BE2C (cell line): Measurements from ENCODE around the gene PSD4.

Source experiments
- DNase-seq: peaks from one replicate; pipeline ENCODE4 v3.0.0-alpha.2; 2020
- H3K27me3 ChIP-seq: fragments of 250-450 bp; sonication (Bioruptor Pico); 2 replicates; pipeline ENCODE4 v1.5.1; 2020; ENCODE audit warnings: mild to moderate bottlenecking
- H3K36me3 ChIP-seq: fragments of 250-450 bp; sonication (Bioruptor Pico); 2 replicates; pipeline ENCODE4 v1.5.1; 2020; ENCODE audit warnings: mild to moderate bottlenecking
- H3K4me1 ChIP-seq: fragments of 250-450 bp; sonication (Bioruptor Pico); 2 replicates; pipeline ENCODE4 v1.5.1; 2020
- H3K4me3 ChIP-seq: 2 replicates; pipeline ENCODE4 v1.5.1; 2011; ENCODE audit warnings: low read depth, low read length
- H3K9me3 ChIP-seq: fragments of 250-450 bp; sonication (Bioruptor Pico); 2 replicates; pipeline ENCODE4 v1.5.1; 2020
- CTCF ChIP-seq: IDR thresholded peaks from 2 replicates; pipeline ENCODE4 v1.5.1; 2012; ENCODE audit warnings: mild to moderate bottlenecking, low read depth, low read length

Gene PSD4

GRCh38 chr2:113228991-113229716 lies 55.4 kb downstream of the PSD4 start:
- Histone ChIP-seq H3K4me3 (no peak overlapping the region), H3K4me1 (no peaks in the 10 kb centered on the region)
- TF ChIP-seq CTCF: no peak

GRCh38 chr2:113229795-113230194 lies 56.0 kb downstream of the PSD4 start:
- no peak for DNase-seq
- no peaks in the 10 kb centered on the region for H3K36me3 ChIP-seq
- H3K27me3 ChIP-seq: no peaks in the 10 kb centered on the region
- TF ChIP-seq CTCF: no peak
- H3K4me1 ChIP-seq: no peaks in the 10 kb centered on the region
- H3K9me3 ChIP-seq: no peaks in the 10 kb centered on the region
- no peak overlapping the region for H3K4me3 ChIP-seq

More at GRCh38 chr2:113228991-113229716, 55.4 kb downstream of the PSD4 start:
- H3K9me3 ChIP-seq: no peaks in the 10 kb centered on the region
- DNase-seq: no peak
- H3K36me3 ChIP-seq: no peaks in the 10 kb centered on the region
- no peaks in the 10 kb centered on the region for H3K27me3 ChIP-seq

- H3K9me3 ChIP-seq: no peaks in the 10 kb centered on the region
- no peaks in the 10 kb centered on the region for H3K36me3 ChIP-seq
- DNase-seq: no peak
- no peaks in the 10 kb centered on the region for H3K4me1 ChIP-seq
- no peak for TF ChIP-seq CTCF
- H3K4me3 ChIP-seq: no peak overlapping the region
- no peaks in the 10 kb centered on the region for H3K27me3 ChIP-seq
These were observed 56.8 kb downstream of the PSD4 start for GRCh38 chr2:113230531-113230930.

- no peak for DNase-seq
These were observed 57.3 kb downstream of the PSD4 start for GRCh38 chr2:113231064-113231463.

DNA sequence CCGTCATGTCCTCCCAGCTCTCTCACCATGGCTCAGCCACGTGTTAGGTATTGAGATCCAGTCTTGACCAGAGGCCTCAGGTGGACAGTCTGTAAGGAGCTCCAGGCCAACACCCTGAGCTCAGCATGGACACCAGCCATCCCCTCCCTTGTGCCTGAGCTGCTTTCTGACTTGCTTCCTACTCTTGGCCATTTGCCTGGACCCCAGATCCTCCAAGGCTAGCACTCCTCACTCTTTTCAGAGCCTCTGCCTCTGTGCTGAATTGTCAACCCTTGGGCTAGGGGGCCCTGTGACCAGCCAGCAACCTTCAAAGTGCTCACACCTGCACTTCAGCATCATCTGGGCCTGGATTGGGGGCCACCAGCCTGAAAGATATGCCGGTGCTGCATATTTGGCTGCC lies 58.4 kb downstream of the PSD4 start:
- no peak overlapping the region for H3K4me3 ChIP-seq

More at GRCh38 chr2:113231064-113231463, 57.3 kb downstream of the PSD4 start:
- no peaks in the 10 kb centered on the region for H3K27me3 ChIP-seq
- no peaks in the 10 kb centered on the region for H3K4me1 ChIP-seq
- no peak overlapping the region for H3K4me3 ChIP-seq
- TF ChIP-seq CTCF: no peak
- no peaks in the 10 kb centered on the region for H3K9me3 ChIP-seq
- H3K36me3 ChIP-seq: no peaks in the 10 kb centered on the region

More for the DNA sequence above, 58.4 kb downstream of the PSD4 start:
- no peaks in the 10 kb centered on the region for H3K36me3 ChIP-seq
- H3K9me3 ChIP-seq: no peaks in the 10 kb centered on the region
- TF ChIP-seq CTCF: no peak
- H3K27me3 ChIP-seq: no peaks in the 10 kb centered on the region
- no peaks in the 10 kb centered on the region for H3K4me1 ChIP-seq
- no peak for DNase-seq
